Naive B cell (primary cell): Measurements from ENCODE around the gene GRID2. TPM values are rescaled to one million over a fixed set of nuclear protein-coding genes. Genes with fewer than 3 reads are reported as not detected.

Experiments used
- ATAC-seq, 2 donors: fragments of 150-1000 bp; cut with Tn5 transposase; 2 replicates each; pipeline ENCODE4 v1.10.0; 2021; ENCODE audit warnings: low read depth in 2 of 2, mild to moderate bottlenecking in 2 of 2, moderate library complexity in 2 of 2
- DNase-seq: peaks from one replicate; pipeline ENCODE4 v3.0.0; 2022
- H3K27ac Mint-ChIP-seq, 6 donors: one replicate each; pipeline ENCODE4 v1.8.0; 2020 to 2022; ENCODE audit warnings: mild to moderate bottlenecking in 6 of 6, mixed read lengths in 6 of 6, moderate library complexity in 5 of 6, inconsistent platforms in 2 of 6
- H3K27me3 Mint-ChIP-seq, 3 donors: one replicate each; pipeline ENCODE4 v1.8.0; 2021 to 2022; ENCODE audit warnings: mixed read lengths in 3 of 3, mild to moderate bottlenecking in 1 of 3
- H3K36me3 Mint-ChIP-seq, 2 donors: one replicate each; pipeline ENCODE4 v1.8.0; 2020 to 2022; ENCODE audit warnings: mixed read lengths in 2 of 2, inconsistent platforms in 1 of 2, mild to moderate bottlenecking in 1 of 2
- H3K4me1 Mint-ChIP-seq, 3 donors: one replicate each; pipeline ENCODE4 v1.8.0; 2020 to 2022; ENCODE audit warnings: mixed read lengths in 3 of 3, inconsistent platforms in 1 of 3, mild to moderate bottlenecking in 1 of 3, moderate library complexity in 1 of 3
- H3K4me3 Mint-ChIP-seq, 8 donors: one replicate each; pipeline ENCODE4 v1.8.0; 2020 to 2022; ENCODE audit warnings: mild to moderate bottlenecking in 8 of 8, mixed read lengths in 8 of 8, moderate library complexity in 8 of 8, inconsistent platforms in 2 of 8
- H3K9me3 Mint-ChIP-seq, 7 donors: one replicate each; pipeline ENCODE4 v1.8.0; 2020 to 2022; ENCODE audit warnings: mixed read lengths in 7 of 7, mild to moderate bottlenecking in 5 of 7, inconsistent platforms in 2 of 7, moderate library complexity in 1 of 7
- polyA plus RNA-seq, 6 donors: library from polyadenylated mRNA; unstranded; fragments of 300-500 nt; fragmentation: Illumina TruSeq; gene quantifications; one replicate each; pipeline ENCODE4 v1.2.3, GENCODE V29; 2021; ENCODE audit warnings: low read depth in 6 of 6

GRID2 gene
- polyA plus RNA-seq, 6 donors from 2014 or later: not detected

DNA sequence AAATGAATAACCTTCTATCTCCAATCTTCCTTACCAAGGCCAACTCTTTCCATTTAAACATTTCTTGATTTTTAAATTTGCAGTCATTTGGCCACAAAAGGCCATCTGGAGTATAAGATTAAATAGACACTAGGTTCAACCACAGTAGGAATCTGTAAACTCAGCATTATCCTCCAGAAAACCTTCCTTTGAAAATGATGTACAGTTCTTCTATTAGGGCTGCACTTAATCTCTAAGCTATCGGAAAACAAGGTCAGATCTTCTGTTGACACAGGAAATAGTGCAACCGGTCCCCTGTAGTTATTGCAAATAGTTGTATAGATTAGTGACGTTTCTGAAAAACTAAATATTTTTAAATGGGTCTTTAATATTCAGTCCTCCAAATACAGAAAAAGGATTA lies 1165.8 kb downstream of the GRID2 start:
- Mint-ChIP-seq H3K9me3 (peaks cover 0 to 2% (median 0%) of the 10 kb centered on the region in 7 donors), H3K4me3 (no peak overlapping the region), H3K36me3 (no peaks in the 10 kb centered on the region), H3K4me1 (no peaks in the 10 kb centered on the region), H3K27me3 (no peaks in the 10 kb centered on the region), H3K27ac (no peak overlapping the region)
- ATAC-seq (no peak), DNase-seq (no peak)

DNA sequence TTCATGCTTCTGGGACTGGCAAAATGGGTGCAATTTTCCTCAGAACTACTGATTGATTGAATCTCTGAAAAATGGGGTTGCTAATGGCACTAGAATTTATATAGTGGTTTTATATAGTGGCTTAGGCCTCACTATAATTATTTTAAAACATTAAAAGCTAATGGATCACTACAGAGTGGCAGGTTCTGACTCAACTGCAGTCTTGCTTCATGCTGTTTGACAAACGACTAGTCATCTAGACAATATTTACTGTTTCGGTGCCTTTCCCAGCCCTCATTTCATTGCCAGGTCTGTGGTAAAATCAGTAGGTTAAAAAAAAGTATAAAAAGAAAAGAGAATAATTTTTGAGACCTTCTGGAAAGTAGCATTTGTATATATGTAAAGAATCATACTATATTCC lies 1172.0 kb downstream of the GRID2 start:
- H3K4me1 Mint-ChIP-seq: no peaks in the 10 kb centered on the region
- H3K36me3 Mint-ChIP-seq: no peaks in the 10 kb centered on the region
- DNase-seq (no peak), ATAC-seq (no peak)
- H3K27me3 Mint-ChIP-seq: no peaks in the 10 kb centered on the region
- H3K4me3 Mint-ChIP-seq: no peak overlapping the region
- no peak overlapping the region for H3K27ac Mint-ChIP-seq
- H3K9me3 Mint-ChIP-seq: no peaks in the 10 kb centered on the region

DNA sequence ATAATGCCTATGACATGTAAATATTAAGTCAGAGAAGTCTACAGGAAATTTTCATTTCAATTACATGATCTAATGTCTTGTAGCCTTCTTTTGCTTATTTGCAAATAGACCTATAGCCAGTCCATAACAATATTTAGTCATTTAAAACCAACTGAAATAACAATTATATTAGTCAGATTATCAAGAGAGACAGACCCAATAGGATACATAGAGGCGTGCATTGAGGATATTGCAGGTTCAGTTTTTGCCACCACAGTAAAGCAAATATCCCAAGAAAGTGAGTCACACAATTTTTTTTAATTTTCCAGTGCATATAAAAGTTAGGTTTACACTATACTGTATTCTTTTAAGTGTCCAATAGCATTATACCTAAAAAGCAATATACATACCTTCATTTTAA lies 1175.0 kb downstream of the GRID2 start:
- ATAC-seq: no peak
- H3K27ac Mint-ChIP-seq: no peak overlapping the region

DNA sequence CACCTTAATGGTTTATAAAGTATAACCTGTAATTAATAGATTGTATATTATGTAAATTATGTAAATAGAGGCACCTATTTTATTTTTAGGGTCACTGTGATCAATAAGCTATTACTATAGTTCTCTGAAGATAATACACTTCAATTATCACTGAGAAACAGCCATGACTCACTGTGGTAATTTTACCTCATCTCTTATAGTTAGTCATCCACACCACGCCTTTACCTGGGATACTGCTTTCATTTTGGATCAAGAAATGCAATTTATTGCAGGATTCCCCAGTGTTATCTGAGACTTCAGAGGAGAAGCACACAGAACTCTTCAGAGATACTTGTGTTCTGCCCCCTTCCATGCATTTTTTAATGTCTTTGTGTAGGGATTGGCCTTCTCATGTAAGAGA lies 1176.7 kb downstream of the GRID2 start:
- no peak overlapping the region for H3K4me3 Mint-ChIP-seq
- H3K4me1 Mint-ChIP-seq: no peaks in the 10 kb centered on the region
- no peak for DNase-seq
- H3K36me3 Mint-ChIP-seq: no peaks in the 10 kb centered on the region
- peaks cover 0 to 4% (median 0%) of the 10 kb centered on the region in 7 donors for H3K9me3 Mint-ChIP-seq
- ATAC-seq: no peak
- H3K27me3 Mint-ChIP-seq: no peaks in the 10 kb centered on the region
- no peak overlapping the region for H3K27ac Mint-ChIP-seq

More for the DNA sequence above, 1175.0 kb downstream of the GRID2 start:
- Mint-ChIP-seq H3K4me1 (no peaks in the 10 kb centered on the region), H3K27me3 (no peaks in the 10 kb centered on the region), H3K4me3 (no peak overlapping the region), H3K36me3 (no peaks in the 10 kb centered on the region), H3K9me3 (peaks cover 0 to 4% (median 0%) of the 10 kb centered on the region in 7 donors)
- no peak for DNase-seq

DNA sequence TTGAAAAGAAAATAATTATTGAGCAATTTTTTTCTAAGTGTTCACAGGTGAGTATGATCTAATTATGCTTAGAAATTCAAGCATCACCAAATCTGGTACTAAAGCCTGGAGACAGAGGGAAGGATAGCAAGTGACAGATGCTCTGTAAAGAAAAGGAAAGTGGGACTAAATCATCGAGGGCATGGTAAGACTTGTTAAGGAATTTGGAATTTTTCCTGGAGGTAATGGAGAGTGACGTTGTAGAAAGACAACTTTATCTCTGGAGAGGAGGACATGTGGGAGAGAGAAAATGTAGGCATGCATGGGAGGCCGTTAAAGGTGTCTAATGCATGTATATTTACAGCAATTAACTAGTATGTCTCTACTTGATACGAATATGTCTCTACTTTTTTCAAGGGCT lies 1191.6 kb downstream of the GRID2 start:
- ATAC-seq: no peak
- Mint-ChIP-seq H3K9me3 (peaks cover 0 to 12% (median 3%) of the 10 kb centered on the region in 7 donors), H3K36me3 (no peaks in the 10 kb centered on the region), H3K4me3 (no peak overlapping the region), H3K4me1 (no peaks in the 10 kb centered on the region), H3K27me3 (no peaks in the 10 kb centered on the region), H3K27ac (no peak overlapping the region)
- DNase-seq: no peak

DNA sequence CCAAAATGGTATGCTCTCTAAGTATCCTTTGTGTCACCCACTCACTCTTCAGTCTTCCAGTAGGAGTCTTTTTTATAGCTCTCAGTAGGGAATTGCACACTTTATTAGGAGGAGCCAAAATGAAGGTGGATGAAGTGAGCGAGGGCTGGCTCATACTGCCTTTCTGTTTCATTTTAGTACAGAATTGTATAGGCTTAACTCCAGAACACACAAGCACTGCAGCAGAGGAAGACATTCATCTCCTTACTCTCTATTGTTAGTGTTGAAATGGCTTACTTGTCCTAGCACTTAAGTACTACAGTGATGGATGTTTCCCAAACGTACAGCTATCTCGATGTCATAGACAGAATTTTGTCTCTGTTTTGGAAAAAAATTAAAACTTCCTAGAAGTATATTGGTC lies 1197.5 kb downstream of the GRID2 start:
- no peaks in the 10 kb centered on the region for H3K36me3 Mint-ChIP-seq
- H3K27ac Mint-ChIP-seq: no peak overlapping the region
- H3K9me3 Mint-ChIP-seq: peaks cover 0 to 8% (median 2%) of the 10 kb centered on the region in 7 donors
- no peak for DNase-seq
- H3K4me3 Mint-ChIP-seq: no peak overlapping the region
- H3K4me1 Mint-ChIP-seq: no peaks in the 10 kb centered on the region
- ATAC-seq: no peak
- no peaks in the 10 kb centered on the region for H3K27me3 Mint-ChIP-seq

DNA sequence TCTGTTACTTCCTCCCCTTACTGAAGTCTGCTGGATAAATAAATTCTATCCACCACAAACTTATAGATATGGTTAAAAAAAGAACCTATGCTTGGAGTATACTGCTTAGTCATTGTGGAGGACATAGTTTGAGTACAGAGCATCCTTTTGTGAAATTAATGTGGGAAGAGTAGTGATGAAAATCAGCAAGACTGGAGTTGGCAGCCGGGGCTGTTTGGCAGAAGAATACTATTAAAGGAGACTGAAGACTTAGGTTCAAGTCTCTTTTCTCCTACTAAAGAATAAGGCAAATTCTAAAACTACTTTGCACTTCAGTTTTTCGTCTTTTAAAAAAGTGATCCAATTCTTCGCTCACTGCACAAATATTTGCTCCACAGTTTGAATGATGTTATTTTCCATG lies 1198.2 kb downstream of the GRID2 start:
- no peak for ATAC-seq

GRCh38 chr4:93502991-93503390 lies 1199.2 kb downstream of the GRID2 start:
- Mint-ChIP-seq H3K4me3 (no peak overlapping the region), H3K27ac (no peak overlapping the region), H3K36me3 (no peaks in the 10 kb centered on the region), H3K27me3 (no peaks in the 10 kb centered on the region), H3K9me3 (peaks cover 0 to 11% (median 2%) of the 10 kb centered on the region in 7 donors), H3K4me1 (no peaks in the 10 kb centered on the region)
- no peak for DNase-seq
- ATAC-seq: no peak

More for the DNA sequence above, 1198.2 kb downstream of the GRID2 start:
- peaks cover 0 to 11% (median 2%) of the 10 kb centered on the region in 7 donors for H3K9me3 Mint-ChIP-seq
- H3K4me3 Mint-ChIP-seq: no peak overlapping the region
- H3K27ac Mint-ChIP-seq: no peak overlapping the region
- DNase-seq: no peak
- H3K36me3 Mint-ChIP-seq: no peaks in the 10 kb centered on the region
- H3K4me1 Mint-ChIP-seq: no peaks in the 10 kb centered on the region
- H3K27me3 Mint-ChIP-seq: no peaks in the 10 kb centered on the region

DNA sequence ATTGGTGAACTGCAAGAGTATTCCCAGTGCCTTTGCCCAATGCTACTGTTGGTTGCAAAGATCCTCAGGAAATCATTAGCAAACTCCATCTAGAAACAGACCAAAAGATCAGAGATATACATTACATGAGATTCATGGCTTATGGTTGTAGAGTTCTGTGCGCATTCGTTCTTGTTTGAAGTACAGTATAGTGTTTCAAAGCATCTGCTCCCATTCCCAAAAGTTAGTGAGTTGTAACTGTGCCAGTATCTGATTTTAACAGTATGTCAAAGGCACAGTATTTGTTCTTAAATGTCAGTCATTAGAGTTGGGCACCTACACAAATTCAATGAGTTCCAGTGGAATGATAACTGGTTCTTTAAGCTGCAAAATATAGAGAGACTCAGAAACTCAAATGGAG lies 1210.1 kb downstream of the GRID2 start:
- H3K4me1 Mint-ChIP-seq: no peaks in the 10 kb centered on the region
- ATAC-seq (no peak), DNase-seq (no peak)
- no peak overlapping the region for H3K4me3 Mint-ChIP-seq
- H3K27ac Mint-ChIP-seq: no peak overlapping the region
- no peaks in the 10 kb centered on the region for H3K36me3 Mint-ChIP-seq
- H3K9me3 Mint-ChIP-seq: peaks cover 0 to 3% (median 0%) of the 10 kb centered on the region in 7 donors
- no peaks in the 10 kb centered on the region for H3K27me3 Mint-ChIP-seq

DNA sequence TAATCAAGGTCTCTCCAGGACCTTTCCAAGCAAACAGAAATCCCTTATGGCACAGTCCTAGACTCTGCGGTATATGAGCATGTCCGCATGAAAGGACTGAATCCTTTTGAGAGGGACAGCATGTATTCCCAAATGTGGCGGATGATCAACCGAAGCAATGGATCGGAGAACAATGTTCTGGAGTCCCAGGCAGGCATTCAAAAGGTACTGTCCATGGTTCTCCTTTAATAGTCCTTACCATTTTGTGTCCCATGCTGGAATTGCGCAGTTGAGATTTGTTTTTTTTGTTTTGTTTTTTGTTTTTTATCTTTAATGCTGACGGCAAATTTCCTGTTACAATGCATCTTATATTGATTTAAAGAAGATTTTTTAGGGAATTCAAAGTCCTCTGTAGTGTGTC lies 1211.4 kb downstream of the GRID2 start:
- no peak overlapping the region for H3K27ac Mint-ChIP-seq
- H3K4me3 Mint-ChIP-seq: no peak overlapping the region
- H3K9me3 Mint-ChIP-seq: peaks cover 0 to 3% (median 0%) of the 10 kb centered on the region in 7 donors
- ATAC-seq (no peak), DNase-seq (no peak)
- H3K27me3 Mint-ChIP-seq: no peaks in the 10 kb centered on the region
- no peaks in the 10 kb centered on the region for H3K36me3 Mint-ChIP-seq
- H3K4me1 Mint-ChIP-seq: no peaks in the 10 kb centered on the region

GRCh38 chr4:93529692-93530372 lies 1226.1 kb downstream of the GRID2 start:
- no peaks in the 10 kb centered on the region for H3K27me3 Mint-ChIP-seq

DNA sequence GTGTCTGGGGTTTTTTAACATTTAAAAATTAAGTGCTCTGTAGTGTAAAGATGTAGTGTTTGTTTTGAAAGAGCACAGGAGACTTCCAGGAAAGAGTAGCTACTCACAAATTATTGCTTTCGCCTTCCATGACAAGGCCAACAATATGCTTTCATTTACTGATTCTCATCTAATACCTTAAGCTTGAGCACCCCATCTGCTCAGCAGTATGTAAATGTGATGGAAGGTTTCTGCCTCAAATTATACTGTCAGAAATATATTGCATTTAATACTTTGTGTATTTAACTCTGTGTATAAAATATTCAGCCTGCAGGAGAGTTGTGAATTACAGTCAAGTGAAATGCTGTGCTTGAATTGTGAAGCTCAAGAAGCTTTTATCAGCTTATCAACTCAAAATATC lies 1228.5 kb downstream of the GRID2 start:
- Mint-ChIP-seq H3K27me3 (no peaks in the 10 kb centered on the region), H3K4me3 (no peak overlapping the region), H3K36me3 (no peaks in the 10 kb centered on the region), H3K4me1 (no peaks in the 10 kb centered on the region), H3K9me3 (peaks cover 0 to 15% (median 4%) of the 10 kb centered on the region in 7 donors), H3K27ac (no peak overlapping the region)
- no peak for DNase-seq
- no peak for ATAC-seq

More at GRCh38 chr4:93529692-93530372, 1226.1 kb downstream of the GRID2 start:
- DNase-seq: no peak
- Mint-ChIP-seq H3K4me1 (no peaks in the 10 kb centered on the region), H3K9me3 (peaks cover 0 to 15% (median 2%) of the 10 kb centered on the region in 7 donors), H3K27ac (no peak overlapping the region), H3K36me3 (no peaks in the 10 kb centered on the region), H3K4me3 (no peak overlapping the region)
- no peak for ATAC-seq

- peaks cover 0 to 6% (median 4%) of the 10 kb centered on the region in 7 donors for H3K9me3 Mint-ChIP-seq
- H3K27me3 Mint-ChIP-seq: no peaks in the 10 kb centered on the region
- no peaks in the 10 kb centered on the region for H3K36me3 Mint-ChIP-seq
- H3K4me3 Mint-ChIP-seq: no peak overlapping the region
- DNase-seq (no peak), ATAC-seq (no peak)
- H3K27ac Mint-ChIP-seq: peak overlapping the region in 1 of 6 donors; percentile 62
- no peaks in the 10 kb centered on the region for H3K4me1 Mint-ChIP-seq
Observed at GRCh38 chr4:93540562-93540961, 1236.8 kb downstream of the GRID2 start.

DNA sequence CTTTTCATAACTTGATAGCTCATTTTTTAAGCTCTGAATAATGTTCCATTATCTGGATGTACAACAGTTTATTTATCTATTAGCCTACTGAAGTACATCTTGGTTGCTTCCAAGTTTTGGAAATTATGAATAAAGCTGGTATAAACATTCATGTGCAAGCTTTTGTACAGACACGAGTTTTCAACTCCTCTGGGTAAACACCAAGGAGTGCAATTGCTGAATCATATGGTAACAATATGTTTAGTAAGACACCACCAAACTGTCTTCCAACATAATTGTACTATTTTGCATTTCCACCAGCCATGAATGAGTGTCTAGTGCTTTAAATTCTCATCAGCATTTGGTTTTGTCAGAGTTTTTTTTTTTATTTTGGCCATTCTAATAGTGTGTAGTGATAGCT lies 1258.1 kb downstream of the GRID2 start:
- H3K4me1 Mint-ChIP-seq: no peaks in the 10 kb centered on the region
- peaks cover 2 to 24% (median 10%) of the 10 kb centered on the region in 7 donors for H3K9me3 Mint-ChIP-seq
- H3K27ac Mint-ChIP-seq: no peak overlapping the region
- no peaks in the 10 kb centered on the region for H3K36me3 Mint-ChIP-seq
- H3K27me3 Mint-ChIP-seq: no peaks in the 10 kb centered on the region
- no peak for ATAC-seq
- no peak for DNase-seq
- no peak overlapping the region for H3K4me3 Mint-ChIP-seq
